ENCODE data around the gene FBXO24. TPM values are rescaled to one million over a fixed set of nuclear protein-coding genes. Genes with fewer than 3 reads are reported as not detected.

The FBXO24 gene
- total and polyA plus RNA-seq, 9 of the 15 experiments (the other 6 are each of a cell fraction or from before 2014, with no cell fraction given): 0.17 to 0.95 (median 0.50) TPM

DNA sequence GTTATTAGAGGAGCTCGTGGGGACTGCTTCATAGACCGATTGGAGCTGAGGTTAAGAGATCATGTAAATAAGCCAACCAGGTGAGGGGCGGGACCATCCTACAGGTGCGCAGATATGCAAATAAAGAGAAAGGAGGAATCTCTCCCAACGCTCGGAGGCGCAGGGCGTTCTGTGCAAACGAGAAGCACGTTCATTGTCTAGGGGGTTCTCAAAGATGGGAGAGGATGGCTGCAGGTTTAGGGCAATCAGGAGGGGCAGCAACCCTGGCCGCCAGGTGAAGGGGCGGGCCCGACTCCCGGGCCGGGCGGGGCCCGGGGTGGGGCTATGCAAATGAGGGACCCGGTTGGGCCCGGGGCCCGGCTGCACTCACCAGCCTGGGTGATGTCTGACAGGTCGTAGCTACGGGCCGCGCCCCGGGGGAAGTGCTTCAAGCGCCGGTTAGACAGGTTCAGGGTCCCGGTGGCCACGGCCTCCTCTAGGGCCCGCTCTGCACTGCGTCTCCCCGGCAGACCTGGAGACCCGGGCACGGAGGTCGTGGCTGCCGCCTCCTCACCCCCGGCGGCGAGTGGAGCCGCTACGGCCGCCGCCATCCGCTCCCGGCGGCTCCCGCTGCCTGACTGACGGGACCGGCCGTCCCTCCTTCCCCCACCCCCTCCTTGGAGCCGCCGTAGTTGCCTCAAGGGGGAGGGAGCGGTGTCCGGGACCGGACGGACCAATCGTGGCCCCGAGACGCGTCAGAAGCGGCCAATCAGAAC is 440 bp upstream of the FBXO24 start, which contains the start of gene LRCH4 (continued):
- TF ChIP-seq TOE1 (IDR thresholded peaks at IDR 0.05; ENCODE audit: borderline replicate concordance): peak; percentile 98
- TF ChIP-seq TOE1 (CRISPR knock-in tag; IDR thresholded peaks at IDR 0.05; ENCODE audit: borderline replicate concordance, low read depth): no peak
- TF ChIP-seq SAP30 (IDR thresholded peaks at IDR 0.05; ENCODE audit: borderline replicate concordance, insufficient read depth, low read depth, low read length, poor library complexity, severe bottlenecking): peak; percentile 81
- TF ChIP-seq ZNF121 (CRISPR knock-in tag; conservative IDR thresholded peaks at IDR 0.05): no peak
- TF ChIP-seq, protein P1, sequence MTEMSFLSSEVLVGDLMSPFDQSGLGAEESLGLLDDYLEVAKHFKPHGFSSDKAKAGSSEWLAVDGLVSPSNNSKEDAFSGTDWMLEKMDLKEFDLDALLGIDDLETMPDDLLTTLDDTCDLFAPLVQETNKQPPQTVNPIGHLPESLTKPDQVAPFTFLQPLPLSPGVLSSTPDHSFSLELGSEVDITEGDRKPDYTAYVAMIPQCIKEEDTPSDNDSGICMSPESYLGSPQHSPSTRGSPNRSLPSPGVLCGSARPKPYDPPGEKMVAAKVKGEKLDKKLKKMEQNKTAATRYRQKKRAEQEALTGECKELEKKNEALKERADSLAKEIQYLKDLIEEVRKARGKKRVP (CRISPR knock-in tag; IDR thresholded peaks at IDR 0.05): 0 out of 2 replicates have a peak, but pooled peaks have one; percentile 37
- no peak for TF ChIP-seq ZNF644 (tag; IDR thresholded peaks at IDR 0.05; ENCODE audit: low read depth)
- TF ChIP-seq ZNF766 (CRISPR knock-in tag; conservative IDR thresholded peaks at IDR 0.05): no peak
- TF ChIP-seq ATF7 (IDR thresholded peaks at IDR 0.05): no peak
- TF ChIP-seq CEBPG (CRISPR knock-in tag; IDR thresholded peaks at IDR 0.05): no peak
- TF ChIP-seq CEBPG (tag; conservative IDR thresholded peaks at IDR 0.05 in 1 of 2, IDR thresholded peaks at IDR 0.05 in 1 of 2): no peak
- TF ChIP-seq TEAD1 (CRISPR knock-in tag; IDR thresholded peaks at IDR 0.05): peak in 1 of 2 experiments; percentile 42; a peak in 1 of 4 replicates
- TF ChIP-seq ESRRB (CRISPR knock-in tag; IDR thresholded peaks at IDR 0.05; ENCODE audit: borderline replicate concordance): no peak
- no peak; the same call in 1 of the 2 replicates for TF ChIP-seq FOXM1 (IDR thresholded peaks at IDR 0.05; ENCODE audit: low read depth)
- peak; percentile 92 for TF ChIP-seq FOXM1 (CRISPR knock-in tag; IDR thresholded peaks at IDR 0.05; ENCODE audit: low read depth)
- no peak for TF ChIP-seq LARP7 (IDR thresholded peaks at IDR 0.05)
- no peak for TF ChIP-seq PTRF (tag; IDR thresholded peaks at IDR 0.05)
- no peak for TF ChIP-seq PTTG1 (tag; IDR thresholded peaks at IDR 0.05; ENCODE audit: low read depth)
- TF ChIP-seq SMARCE1 (IDR thresholded peaks at IDR 0.05): no peak
- TF ChIP-seq KLF16 (IDR thresholded peaks at IDR 0.05): peak; percentile 91; the same call in 1 of the 2 replicates
- no peak for TF ChIP-seq ZKSCAN8 (CRISPR knock-in tag; IDR thresholded peaks at IDR 0.05)
- no peak for TF ChIP-seq FOXK1 (CRISPR knock-in tag; IDR thresholded peaks at IDR 0.05; ENCODE audit: borderline replicate concordance)
- TF ChIP-seq, protein P2, sequence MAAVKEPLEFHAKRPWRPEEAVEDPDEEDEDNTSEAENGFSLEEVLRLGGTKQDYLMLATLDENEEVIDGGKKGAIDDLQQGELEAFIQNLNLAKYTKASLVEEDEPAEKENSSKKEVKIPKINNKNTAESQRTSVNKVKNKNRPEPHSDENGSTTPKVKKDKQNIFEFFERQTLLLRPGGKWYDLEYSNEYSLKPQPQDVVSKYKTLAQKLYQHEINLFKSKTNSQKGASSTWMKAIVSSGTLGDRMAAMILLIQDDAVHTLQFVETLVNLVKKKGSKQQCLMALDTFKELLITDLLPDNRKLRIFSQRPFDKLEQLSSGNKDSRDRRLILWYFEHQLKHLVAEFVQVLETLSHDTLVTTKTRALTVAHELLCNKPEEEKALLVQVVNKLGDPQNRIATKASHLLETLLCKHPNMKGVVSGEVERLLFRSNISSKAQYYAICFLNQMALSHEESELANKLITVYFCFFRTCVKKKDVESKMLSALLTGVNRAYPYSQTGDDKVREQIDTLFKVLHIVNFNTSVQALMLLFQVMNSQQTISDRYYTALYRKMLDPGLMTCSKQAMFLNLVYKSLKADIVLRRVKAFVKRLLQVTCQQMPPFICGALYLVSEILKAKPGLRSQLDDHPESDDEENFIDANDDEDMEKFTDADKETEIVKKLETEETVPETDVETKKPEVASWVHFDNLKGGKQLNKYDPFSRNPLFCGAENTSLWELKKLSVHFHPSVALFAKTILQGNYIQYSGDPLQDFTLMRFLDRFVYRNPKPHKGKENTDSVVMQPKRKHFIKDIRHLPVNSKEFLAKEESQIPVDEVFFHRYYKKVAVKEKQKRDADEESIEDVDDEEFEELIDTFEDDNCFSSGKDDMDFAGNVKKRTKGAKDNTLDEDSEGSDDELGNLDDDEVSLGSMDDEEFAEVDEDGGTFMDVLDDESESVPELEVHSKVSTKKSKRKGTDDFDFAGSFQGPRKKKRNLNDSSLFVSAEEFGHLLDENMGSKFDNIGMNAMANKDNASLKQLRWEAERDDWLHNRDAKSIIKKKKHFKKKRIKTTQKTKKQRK (IDR thresholded peaks at IDR 0.05; ENCODE audit: borderline replicate concordance, low read depth, low read length): no peak
- no peak for TF ChIP-seq MBD2 (IDR thresholded peaks at IDR 0.05; ENCODE audit: borderline replicate concordance, low read depth)
- TF ChIP-seq NFATC3 (IDR thresholded peaks at IDR 0.05): no peak
- TF ChIP-seq CREB1 (IDR thresholded peaks at IDR 0.05): no peak
- TF ChIP-seq CREB1 (CRISPR knock-in tag; IDR thresholded peaks at IDR 0.05): no peak
- 0 out of 2 replicates have a peak, but pooled peaks have one; percentile 7 for TF ChIP-seq JUNB (CRISPR knock-in tag; conservative IDR thresholded peaks at IDR 0.05)
